ENCODE data around the gene CEP41.
"Not testable (repeated sequence)": the region's sequence is repeated elsewhere in the genome, so short reads cannot be mapped to it uniquely, and the experiment has no call there.

The CEP41 gene

GRCh38 chr7:130390486-130390885, 50.3 kb downstream of the CEP41 start:
- DNase-seq (ENCODE audit: low read depth in 1 of 2, low spot score in 1 of 2), result no peak

- DNase-seq (ENCODE audit: low read depth in 1 of 2, low spot score in 1 of 2), result no peak
These were observed 52.1 kb downstream of the CEP41 start for GRCh38 chr7:130388671-130389070.

GRCh38 chr7:130387628-130388403, 53.0 kb downstream of the CEP41 start:
- DNase-seq (ENCODE audit: low read depth in 1 of 2, low spot score in 1 of 2), result no peak

- DNase-seq (ENCODE audit: low read depth in 1 of 2, low spot score in 1 of 2), result no peak
These were observed 53.5 kb downstream of the CEP41 start for GRCh38 chr7:130387306-130387627.

GRCh38 chr7:130386876-130387275, 53.9 kb downstream of the CEP41 start:
- no peak for DNase-seq (ENCODE audit: low read depth in 1 of 2, low spot score in 1 of 2)

- DNase-seq (ENCODE audit: low read depth in 1 of 2, low spot score in 1 of 2), result no peak
These were observed 55.2 kb downstream of the CEP41 start for GRCh38 chr7:130385600-130386066.

GRCh38 chr7:130384841-130385599, 55.8 kb downstream of the CEP41 start:
- DNase-seq (ENCODE audit: low read depth in 1 of 2, low spot score in 1 of 2), result no peak

- DNase-seq (ENCODE audit: low read depth in 1 of 2, low spot score in 1 of 2), result no peak
These were observed 56.4 kb downstream of the CEP41 start for GRCh38 chr7:130384371-130384801.

- no peak for DNase-seq (ENCODE audit: low read depth in 1 of 2, low spot score in 1 of 2)
These were observed 57.4 kb downstream of the CEP41 start for GRCh38 chr7:130383187-130383980.

GRCh38 chr7:130381468-130382312, 59.1 kb downstream of the CEP41 start:
- DNase-seq (ENCODE audit: low read depth in 1 of 2, low spot score in 1 of 2), result no peak

GRCh38 chr7:130380861-130381455, 59.9 kb downstream of the CEP41 start:
- no peak for DNase-seq (ENCODE audit: low read depth in 1 of 2, low spot score in 1 of 2)

- no peak for DNase-seq (ENCODE audit: low read depth in 1 of 2, low spot score in 1 of 2)
These were observed 60.6 kb downstream of the CEP41 start, which contains the start of gene CPA1 for GRCh38 chr7:130379921-130380860. CPA1 (plus strand) TSS chr7:130380494; CDS start chr7:130380521, 27 bp downstream.

- DNase-seq (ENCODE audit: low read depth in 1 of 2, low spot score in 1 of 2), result no peak
These were observed 61.3 kb downstream of the CEP41 start for GRCh38 chr7:130379532-130379920.

- no peak for DNase-seq (ENCODE audit: low read depth in 1 of 2, low spot score in 1 of 2)
These were observed 61.8 kb downstream of the CEP41 start for GRCh38 chr7:130379019-130379418.

GRCh38 chr7:130377178-130377577, 63.6 kb downstream of the CEP41 start:
- DNase-seq (ENCODE audit: low read depth in 1 of 2, low spot score in 1 of 2), result no peak

GRCh38 chr7:130376461-130376860, 64.4 kb downstream of the CEP41 start:
- not testable (repeated sequence) for DNase-seq (ENCODE audit: low read depth in 1 of 2, low spot score in 1 of 2)

GRCh38 chr7:130374507-130374906, 66.3 kb downstream of the CEP41 start:
- no peak for DNase-seq (ENCODE audit: low read depth in 1 of 2, low spot score in 1 of 2)

- no peak for DNase-seq (ENCODE audit: low read depth in 1 of 2, low spot score in 1 of 2)
These were observed 68.2 kb downstream of the CEP41 start for GRCh38 chr7:130372402-130373165.
